NB4 (cell line): ENCODE measurements around the gene DCAF11.

ENCODE experiments used
- DNase-seq: peaks from one replicate; pipeline ENCODE4 v3.0.0; 2010; ENCODE audit warnings: low read depth
- H3K4me3 ChIP-seq: one replicate; pipeline ENCODE4 v1.5.1; 2011; ENCODE audit warnings: mild to moderate bottlenecking, low read depth, low read length, moderate library complexity
- CTCF ChIP-seq: IDR thresholded peaks from one replicate; pipeline ENCODE4 v1.5.1; 2012; ENCODE audit warnings: low read depth, low read length
- MAX ChIP-seq: IDR thresholded peaks from 2 replicates; pipeline ENCODE4 v1.6.1; 2011; ENCODE audit warnings: low read depth, low read length
- MYC ChIP-seq: IDR thresholded peaks from 2 replicates; pipeline ENCODE4 v1.6.1; 2011; ENCODE audit warnings: low read depth, low read length
- POLR2A ChIP-seq: IDR thresholded peaks from 2 replicates; pipeline ENCODE4 v1.6.1; 2011; ENCODE audit warnings: mild to moderate bottlenecking; ENCODE audit not compliant: insufficient read length; ENCODE audit errors: extremely low read depth

Gene DCAF11

GRCh38 chr14:24150993-24151392, 36.4 kb downstream of the DCAF11 start:
- DNase-seq, result no peak
- TF ChIP-seq MAX (no peak), CTCF (no peak)
- H3K4me3 ChIP-seq, result no peak overlapping the region

- H3K4me3 ChIP-seq, result no peak overlapping the region
- no peak for DNase-seq
- TF ChIP-seq MYC (no peak), POLR2A (no peak), CTCF (no peak), MAX (no peak)
Measured at GRCh38 chr14:24151404-24152080, 37.0 kb downstream of the DCAF11 start.

GRCh38 chr14:24155100-24155499, 40.5 kb downstream of the DCAF11 start:
- H3K4me3 ChIP-seq, result no peak overlapping the region
- no peak for DNase-seq
- TF ChIP-seq CTCF (no peak), POLR2A (no peak), MYC (no peak), MAX (no peak)

- TF ChIP-seq CTCF (no peak), MAX (no peak), MYC (no peak), POLR2A (no peak)
- H3K4me3 ChIP-seq, result no peak overlapping the region
- no peak for DNase-seq
Measured at GRCh38 chr14:24156840-24157239, 42.3 kb downstream of the DCAF11 start.

GRCh38 chr14:24157331-24157730, 42.8 kb downstream of the DCAF11 start:
- TF ChIP-seq CTCF, result no peak
- TF ChIP-seq POLR2A, result no peak
- TF ChIP-seq MYC, result no peak
- TF ChIP-seq MAX, result no peak
- H3K4me3 ChIP-seq, result no peak overlapping the region
- DNase-seq, result no peak
